Liver (tissue), 9 donors: ENCODE measurements around the gene RECK. TPM values are rescaled to one million over a fixed set of nuclear protein-coding genes. Genes with fewer than 3 reads are reported as not detected.

Source experiments
- DNase-seq: peaks from one replicate; pipeline ENCODE4 v3.0.0-alpha.2; 2017; ENCODE audit warnings: low spot score
- H3K27ac ChIP-seq, 2 donors: one replicate each; pipeline ENCODE4 v1.7.0; 2013; ENCODE audit warnings: inconsistent platforms in 2 of 2, low read length in 2 of 2, control low read depth in 1 of 2, low read depth in 1 of 2, mild to moderate bottlenecking in 1 of 2
- H3K27me3 ChIP-seq, 4 donors: one replicate each; pipeline versions ENCODE4 v1.6.1 to v1.7.0; 2013; ENCODE audit warnings: low read length in 3 of 4, inconsistent platforms in 1 of 4, mild to moderate bottlenecking in 1 of 4, moderate library complexity in 1 of 4; ENCODE audit not compliant: control insufficient read depth in 4 of 4, insufficient read depth in 4 of 4
- H3K36me3 ChIP-seq, 4 donors: one replicate each; pipeline versions ENCODE4 v1.6.1 to v1.7.0; 2013; ENCODE audit warnings: low read length in 3 of 4, mild to moderate bottlenecking in 3 of 4, low read depth in 1 of 4, moderate library complexity in 1 of 4; ENCODE audit not compliant: control insufficient read depth in 4 of 4, insufficient read depth in 3 of 4
- H3K4me1 ChIP-seq, 4 donors: one replicate each; pipeline versions ENCODE4 v1.6.1 to v1.7.0; 2013; ENCODE audit warnings: low read length in 3 of 4, mild to moderate bottlenecking in 3 of 4, moderate library complexity in 1 of 4; ENCODE audit not compliant: control insufficient read depth in 4 of 4, insufficient read depth in 4 of 4
- H3K4me3 ChIP-seq, 3 donors: one replicate each; pipeline versions ENCODE4 v1.6.1 to v1.7.0; 2013; ENCODE audit warnings: low read length in 3 of 3, control low read depth in 1 of 3, low read depth in 1 of 3, mild to moderate bottlenecking in 1 of 3
- H3K9ac ChIP-seq, 2 donors: one replicate each; pipeline ENCODE4 v1.7.0; 2013; ENCODE audit warnings: low read length in 2 of 2, mild to moderate bottlenecking in 2 of 2, moderate library complexity in 2 of 2, control low read depth in 1 of 2, low read depth in 1 of 2
- H3K9me3 ChIP-seq, 4 donors: one replicate each; pipeline versions ENCODE4 v1.6.1 to v1.7.0; 2013; ENCODE audit warnings: low read length in 3 of 4; ENCODE audit not compliant: control insufficient read depth in 4 of 4
- EGR1 ChIP-seq, 2 donors: IDR thresholded peaks; 2 replicates each; pipeline ENCODE4 v1.6.1; 2016 to 2018; ENCODE audit warnings: antibody characterized with exemption in 2 of 2, low read depth in 2 of 2
- FOXA2 ChIP-seq: IDR thresholded peaks from 2 replicates; pipeline ENCODE4 v1.6.1; 2016; ENCODE audit warnings: antibody characterized with exemption
- GABPA ChIP-seq, 2 donors: IDR thresholded peaks in 1 of 2; conservative IDR thresholded peaks in 1 of 2; 2 replicates each; pipeline ENCODE4 v1.6.1; 2016; ENCODE audit warnings: antibody characterized with exemption in 2 of 2, mild to moderate bottlenecking in 1 of 2, moderate library complexity in 1 of 2
- HNF4A ChIP-seq, 2 donors: conservative IDR thresholded peaks; 2 replicates each; pipeline ENCODE4 v1.6.1; 2016; ENCODE audit warnings: antibody characterized with exemption in 2 of 2, mild to moderate bottlenecking in 2 of 2
- HNF4G ChIP-seq: IDR thresholded peaks from 2 replicates; pipeline ENCODE4 v1.6.1; 2016; ENCODE audit warnings: antibody characterized with exemption
- JUND ChIP-seq, 2 donors: IDR thresholded peaks; 2 replicates each; pipeline ENCODE4 v1.6.1; 2016; ENCODE audit warnings: antibody characterized with exemption in 2 of 2
- MAX ChIP-seq: IDR thresholded peaks from 2 replicates; pipeline ENCODE4 v1.6.1; 2016; ENCODE audit warnings: antibody characterized with exemption
- NR2F2 ChIP-seq: IDR thresholded peaks from 2 replicates; pipeline ENCODE4 v1.6.1; 2016; ENCODE audit warnings: antibody characterized with exemption
- RAD21 ChIP-seq, 2 donors: IDR thresholded peaks; 2 replicates each; pipeline ENCODE4 v1.6.1; 2016; ENCODE audit warnings: antibody characterized with exemption in 2 of 2, mild to moderate bottlenecking in 2 of 2
- RXRA ChIP-seq, 2 donors: IDR thresholded peaks; 2 replicates each; pipeline ENCODE4 v1.6.1; 2017 to 2018; ENCODE audit warnings: antibody characterized with exemption in 2 of 2, mild to moderate bottlenecking in 1 of 2
- SP1 ChIP-seq: IDR thresholded peaks from 2 replicates; pipeline ENCODE4 v1.6.1; 2018; ENCODE audit warnings: antibody characterized with exemption, mild to moderate bottlenecking
- TAF1 ChIP-seq: conservative IDR thresholded peaks from 2 replicates; pipeline ENCODE4 v1.6.1; 2016; ENCODE audit warnings: antibody characterized with exemption, mild to moderate bottlenecking
- YY1 ChIP-seq: IDR thresholded peaks from 2 replicates; pipeline ENCODE4 v1.6.1; 2016; ENCODE audit warnings: antibody characterized with exemption, mild to moderate bottlenecking
- ZBTB33 ChIP-seq: IDR thresholded peaks from 2 replicates; pipeline ENCODE4 v1.6.1; 2016; ENCODE audit warnings: antibody characterized with exemption
- WGBS: extraction: QIAGEN DNeasy Blood & Tissue Kit; methylation state at CpG from one replicate; pipeline ENCODE4 v1.1.7; 2013; 5-methylcytosine and 5-hydroxymethylcytosine counted together
- polyA plus RNA-seq, 2 donors: library from polyadenylated mRNA; stranded (reverse) in 1 of 2; unstranded in 1 of 2; fragments of 200-250 nt in 1 of 2; fragments of >200 nt in 1 of 2; fragmentation: Nextera tagmentation in 1 of 2; extraction: Ambion mirVana in 1 of 2; gene quantifications; one replicate each; pipeline versions ENCODE4 v1.2.1 to v1.2.3, GENCODE V29; 2013 to 2015
- total RNA-seq, 2 donors: library from RNA; depleted of rRNA; stranded (reverse); fragments of >200 nt; gene quantifications; one replicate each; pipeline ENCODE4 v1.2.3, GENCODE V29; 2014
- TF ChIP-seq, protein P1 (sequence below): fragments of 150-350 bp; IDR thresholded peaks from 2 replicates; pipeline ENCODE4 v1.5.1; 2017; ENCODE audit warnings: improper control_type of control experiment, low read depth, low read length; ENCODE audit not compliant: missing input control
- TF ChIP-seq, protein P2 (sequence below): IDR thresholded peaks from 2 replicates; pipeline ENCODE4 v1.6.1; 2016; ENCODE audit warnings: antibody characterized with exemption
- TF ChIP-seq, protein P3 (sequence below): IDR thresholded peaks from 2 replicates; pipeline ENCODE4 v1.6.1; 2016; ENCODE audit warnings: antibody characterized with exemption, mild to moderate bottlenecking
- donor health status: healthy.
- donor health status: healthy.
- donor health status: healthy.
- donor health status: healthy.
- donor health status: healthy.

RECK gene
- total and polyA plus RNA-seq, 4 donors, result 2.1 to 3.5 (median 2.3) TPM

- WGBS, result 78% methylated on average over 6 of the region's 6 CpGs
Measured at GRCh38 chr9:36031774-36032555, 4.7 kb upstream of the RECK start.

DNA sequence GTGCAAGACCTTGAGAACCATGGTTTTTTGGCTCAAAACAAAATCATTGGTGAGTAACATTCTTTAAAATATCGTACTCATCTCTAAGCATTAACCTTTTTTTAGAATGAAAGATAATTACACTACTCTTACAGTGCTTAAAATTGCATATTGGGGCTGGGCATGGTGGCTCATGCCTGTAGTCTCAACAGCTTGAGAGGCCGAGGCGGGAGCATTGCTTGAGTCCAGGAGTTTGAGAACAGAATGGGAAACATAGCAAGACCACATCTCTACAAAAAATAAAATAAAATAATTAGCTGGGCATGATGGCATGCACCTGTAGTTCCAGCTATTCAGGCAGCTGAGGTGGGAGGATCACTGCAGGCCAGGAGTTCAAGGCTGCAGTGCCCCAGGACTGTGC lies 2.9 kb upstream of the RECK start:
- no peak for TF ChIP-seq EGR1 (IDR thresholded peaks at IDR 0.05; ENCODE audit: low read depth in 2 of 2)
- TF ChIP-seq, protein P1, sequence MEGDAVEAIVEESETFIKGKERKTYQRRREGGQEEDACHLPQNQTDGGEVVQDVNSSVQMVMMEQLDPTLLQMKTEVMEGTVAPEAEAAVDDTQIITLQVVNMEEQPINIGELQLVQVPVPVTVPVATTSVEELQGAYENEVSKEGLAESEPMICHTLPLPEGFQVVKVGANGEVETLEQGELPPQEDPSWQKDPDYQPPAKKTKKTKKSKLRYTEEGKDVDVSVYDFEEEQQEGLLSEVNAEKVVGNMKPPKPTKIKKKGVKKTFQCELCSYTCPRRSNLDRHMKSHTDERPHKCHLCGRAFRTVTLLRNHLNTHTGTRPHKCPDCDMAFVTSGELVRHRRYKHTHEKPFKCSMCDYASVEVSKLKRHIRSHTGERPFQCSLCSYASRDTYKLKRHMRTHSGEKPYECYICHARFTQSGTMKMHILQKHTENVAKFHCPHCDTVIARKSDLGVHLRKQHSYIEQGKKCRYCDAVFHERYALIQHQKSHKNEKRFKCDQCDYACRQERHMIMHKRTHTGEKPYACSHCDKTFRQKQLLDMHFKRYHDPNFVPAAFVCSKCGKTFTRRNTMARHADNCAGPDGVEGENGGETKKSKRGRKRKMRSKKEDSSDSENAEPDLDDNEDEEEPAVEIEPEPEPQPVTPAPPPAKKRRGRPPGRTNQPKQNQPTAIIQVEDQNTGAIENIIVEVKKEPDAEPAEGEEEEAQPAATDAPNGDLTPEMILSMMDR, result no peak
- no peak for TF ChIP-seq RXRA (IDR thresholded peaks at IDR 0.05)
- no peak for TF ChIP-seq JUND (IDR thresholded peaks at IDR 0.05)
- TF ChIP-seq HNF4A (conservative IDR thresholded peaks at IDR 0.05), result no peak
- TF ChIP-seq FOXA2, result no peak
- TF ChIP-seq RAD21 (IDR thresholded peaks at IDR 0.05), result no peak
- TF ChIP-seq, protein P2, sequence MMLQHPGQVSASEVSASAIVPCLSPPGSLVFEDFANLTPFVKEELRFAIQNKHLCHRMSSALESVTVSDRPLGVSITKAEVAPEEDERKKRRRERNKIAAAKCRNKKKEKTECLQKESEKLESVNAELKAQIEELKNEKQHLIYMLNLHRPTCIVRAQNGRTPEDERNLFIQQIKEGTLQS, result no peak
- TF ChIP-seq GABPA (IDR thresholded peaks at IDR 0.05 in 1 of 2, conservative IDR thresholded peaks at IDR 0.05 in 1 of 2), result no peak
- no peak for TF ChIP-seq SP1
- no peak for TF ChIP-seq TAF1
- no peak for TF ChIP-seq ZBTB33
- no peak for TF ChIP-seq HNF4G
- TF ChIP-seq MAX, result no peak
- TF ChIP-seq, protein P3, sequence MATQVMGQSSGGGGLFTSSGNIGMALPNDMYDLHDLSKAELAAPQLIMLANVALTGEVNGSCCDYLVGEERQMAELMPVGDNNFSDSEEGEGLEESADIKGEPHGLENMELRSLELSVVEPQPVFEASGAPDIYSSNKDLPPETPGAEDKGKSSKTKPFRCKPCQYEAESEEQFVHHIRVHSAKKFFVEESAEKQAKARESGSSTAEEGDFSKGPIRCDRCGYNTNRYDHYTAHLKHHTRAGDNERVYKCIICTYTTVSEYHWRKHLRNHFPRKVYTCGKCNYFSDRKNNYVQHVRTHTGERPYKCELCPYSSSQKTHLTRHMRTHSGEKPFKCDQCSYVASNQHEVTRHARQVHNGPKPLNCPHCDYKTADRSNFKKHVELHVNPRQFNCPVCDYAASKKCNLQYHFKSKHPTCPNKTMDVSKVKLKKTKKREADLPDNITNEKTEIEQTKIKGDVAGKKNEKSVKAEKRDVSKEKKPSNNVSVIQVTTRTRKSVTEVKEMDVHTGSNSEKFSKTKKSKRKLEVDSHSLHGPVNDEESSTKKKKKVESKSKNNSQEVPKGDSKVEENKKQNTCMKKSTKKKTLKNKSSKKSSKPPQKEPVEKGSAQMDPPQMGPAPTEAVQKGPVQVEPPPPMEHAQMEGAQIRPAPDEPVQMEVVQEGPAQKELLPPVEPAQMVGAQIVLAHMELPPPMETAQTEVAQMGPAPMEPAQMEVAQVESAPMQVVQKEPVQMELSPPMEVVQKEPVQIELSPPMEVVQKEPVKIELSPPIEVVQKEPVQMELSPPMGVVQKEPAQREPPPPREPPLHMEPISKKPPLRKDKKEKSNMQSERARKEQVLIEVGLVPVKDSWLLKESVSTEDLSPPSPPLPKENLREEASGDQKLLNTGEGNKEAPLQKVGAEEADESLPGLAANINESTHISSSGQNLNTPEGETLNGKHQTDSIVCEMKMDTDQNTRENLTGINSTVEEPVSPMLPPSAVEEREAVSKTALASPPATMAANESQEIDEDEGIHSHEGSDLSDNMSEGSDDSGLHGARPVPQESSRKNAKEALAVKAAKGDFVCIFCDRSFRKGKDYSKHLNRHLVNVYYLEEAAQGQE, result no peak
- no peak for TF ChIP-seq NR2F2
- no peak for TF ChIP-seq YY1
- WGBS, result 97% methylated on average over 3 of the region's 3 CpGs
- H3K27ac ChIP-seq, result no peak overlapping the region
- H3K27me3 ChIP-seq, result no peaks in the 10 kb centered on the region
- no peak overlapping the region for H3K9ac ChIP-seq
- peaks cover 2 to 13% (median 7%) of the 10 kb centered on the region in 4 donors for H3K4me1 ChIP-seq
- no peak for DNase-seq
- no peak overlapping the region for H3K4me3 ChIP-seq
- H3K9me3 ChIP-seq, result no peaks in the 10 kb centered on the region
- no peaks in the 10 kb centered on the region for H3K36me3 ChIP-seq

More at GRCh38 chr9:36031774-36032555, 4.7 kb upstream of the RECK start:
- H3K4me3 ChIP-seq, result no peak overlapping the region
- H3K9me3 ChIP-seq, result no peaks in the 10 kb centered on the region
- DNase-seq, result no peak
- no peak overlapping the region for H3K27ac ChIP-seq
- H3K9ac ChIP-seq, result no peak overlapping the region
- H3K36me3 ChIP-seq, result no peaks in the 10 kb centered on the region
- peaks cover 2 to 7% (median 4%) of the 10 kb centered on the region in 4 donors for H3K4me1 ChIP-seq
- H3K27me3 ChIP-seq, result no peaks in the 10 kb centered on the region
- TF ChIP-seq SP1 (no peak), HNF4G (no peak), YY1 (no peak), NR2F2 (no peak), JUND (IDR thresholded peaks at IDR 0.05) (no peak)
- TF ChIP-seq, protein P1, result no peak
- TF ChIP-seq, protein P2, result no peak
